HepG2 (cell line): Measurements from ENCODE around the gene NR3C2. TPM values are rescaled to one million over a fixed set of nuclear protein-coding genes. Genes with fewer than 3 reads are reported as not detected.

ENCODE experiments used
- ATAC-seq: fragments of 200-7000 bp; cut with Tn5 transposase; 3 replicates; pipeline ENCODE4 v1.9.1; 2020; ENCODE audit warnings: mild to moderate bottlenecking, moderate library complexity
- BruUV-seq: library from RNA; stranded (reverse); fragments of 400-500 nt; replicated peaks from 2 replicates; lab custom pipeline; 2021; lab: Mats Ljungman, UMichigan
- CTCF ChIA-PET: fragments of 300-600 bp; formaldehyde crosslinking; extraction: SDS; loops from one replicate; lab custom pipeline; 2021; ENCODE audit warnings: low total read pairs, inconsistent platforms, low intra/inter-chr PET ratio; lab: Yijun Ruan, JAX
- POLR2A ChIA-PET: fragments of 350-600 bp; sonication (Branson Sonifier 250); formaldehyde crosslinking; loops from one replicate; lab custom pipeline; 2020; ENCODE audit warnings: antibody characterized with exemption, inconsistent platforms; lab: Yijun Ruan, JAX
- DNase-seq: peaks from one replicate; pipeline ENCODE4 v3.0.0-alpha.2; 2015; ENCODE audit warnings: low spot score
- FAIRE-seq: peaks from 3 replicates; lab custom pipeline; 2011; peaks lifted over from hg19 to GRCh38; lab: Jason Lieb, UNC
- H2AFZ ChIP-seq: one replicate; pipeline ENCODE4 v1.6.1; 2011; ENCODE audit warnings: low read length, inconsistent platforms
- H3K27ac ChIP-seq: fragments of 300-600 bp; 3 replicates; pipeline ENCODE4 v1.8.0; 2011; ENCODE audit warnings: mixed run types, mild to moderate bottlenecking, mixed read lengths, low read length, inconsistent platforms; ENCODE audit not compliant: insufficient read depth; ENCODE audit errors: extremely low read length
- H3K27me3 ChIP-seq, 2 experiments: fragments of 200-600 bp in 1 of 2; 2 replicates in 1 of 2; 3 replicates in 1 of 2; pipeline versions ENCODE4 v1.6.0 to v1.8.0; 2011; ENCODE audit warnings: low read length in 2 of 2, mild to moderate bottlenecking in 2 of 2, moderate library complexity in 2 of 2, inconsistent platforms in 1 of 2; ENCODE audit not compliant: insufficient read depth in 2 of 2, control insufficient read depth in 1 of 2
- H3K36me3 ChIP-seq, 2 experiments: fragments of 200-600 bp in 1 of 2; replicated peaks in 1 of 2; 2 replicates in 1 of 2; 3 replicates in 1 of 2; pipeline versions ENCODE4 v1.5.1 to v1.8.0; 2011; ENCODE audit warnings: low read length in 2 of 2, inconsistent platforms in 1 of 2; ENCODE audit not compliant: insufficient read depth in 2 of 2, control insufficient read depth in 1 of 2
- H3K4me1 ChIP-seq: 2 replicates; pipeline ENCODE4 v1.5.1; 2012; ENCODE audit warnings: low read length, inconsistent platforms; ENCODE audit not compliant: insufficient read depth
- H3K4me2 ChIP-seq: 2 replicates; pipeline ENCODE4 v1.6.0; 2011; ENCODE audit warnings: low read depth, low read length, inconsistent platforms
- H3K4me3 ChIP-seq, 3 experiments: fragments of 200-600 bp in 1 of 3; sonication (generic), shearing (Covaris generic) in 1 of 3; replicated peaks in 1 of 3; 2 replicates each; pipeline ENCODE4 v1.5.1; 2011 to 2016; ENCODE audit warnings: low read length in 3 of 3, inconsistent platforms in 2 of 3, low read depth in 2 of 3, mild to moderate bottlenecking in 2 of 3, control low read depth in 1 of 3, mixed read lengths in 1 of 3; ENCODE audit not compliant: insufficient read depth in 1 of 3
- H3K79me2 ChIP-seq: one replicate; pipeline ENCODE4 v1.6.1; 2011; ENCODE audit warnings: low read length, inconsistent platforms; ENCODE audit not compliant: insufficient read depth
- H3K9ac ChIP-seq: 2 replicates; pipeline ENCODE4 v1.6.0; 2011; ENCODE audit warnings: mild to moderate bottlenecking, low read depth, low read length, inconsistent platforms; ENCODE audit not compliant: insufficient read depth
- H3K9me3 ChIP-seq: 2 replicates; pipeline ENCODE4 v1.5.1; 2012; ENCODE audit warnings: mild to moderate bottlenecking, low read length
- H4K20me1 ChIP-seq: 2 replicates; pipeline ENCODE4 v1.6.0; 2011; ENCODE audit warnings: inconsistent platforms, mild to moderate bottlenecking, low read length, moderate library complexity; ENCODE audit not compliant: insufficient read depth
- AFF4 ChIP-seq: sonication (generic); formaldehyde crosslinking; IDR thresholded peaks from 2 replicates; pipeline ENCODE4 v1.4.0; 2020; ENCODE audit warnings: missing genetic modification reagents
- NFE2L2 ChIP-seq: fragments of 150-350 bp; IDR thresholded peaks from 2 replicates; pipeline ENCODE4 v1.6.1; 2014; ENCODE audit warnings: low read length
- TIGD3 ChIP-seq: sonication (generic); formaldehyde crosslinking; IDR thresholded peaks from 2 replicates; pipeline ENCODE4 v1.5.1; 2020; ENCODE audit warnings: mild to moderate bottlenecking, missing genetic modification reagents, borderline replicate concordance
- WGBS: methylation state at CpG from one replicate; pipeline ENCODE4 v1.1.6; 2017; ENCODE audit warnings: low lambda C conversion rate; 5-methylcytosine and 5-hydroxymethylcytosine counted together
- in situ Hi-C: cut with HindIII; loops from 2 replicates; pipeline ENCODE4 v1.10.0; 2017; ENCODE audit warnings: low pct_unique_long_range_greater_than_20kb; ENCODE audit not compliant: extremely low pct_ligation_motif_present
- intact Hi-C: fragments of 100-400 bp; cut with micrococcal nuclease; formaldehyde crosslinking; loops from one replicate; pipeline ENCODE4 v1.10.0; 2022; ENCODE audit not compliant: unreplicated experiment
- polyA plus RNA-seq, 8 experiments: library from polyadenylated mRNA; depleted of rRNA in 3 of 8; stranded (reverse) in 7 of 8; unstranded in 1 of 8; fragments of >200 nt; fragmentation: Illumina TruSeq in 4 of 8; extraction: Trizol in 4 of 8; gene quantifications; 2 replicates each; pipeline versions ENCODE4 v1.2.1 to v1.2.3, GENCODE V29; 2011 to 2016; ENCODE audit warnings: low read depth in 4 of 8, missing spikeins in 1 of 8, mixed read lengths in 1 of 8; ENCODE audit not compliant: insufficient read depth in 1 of 8
- total RNA-seq, 5 experiments: library from RNA; depleted of rRNA; stranded (reverse); fragments of >200 nt; fragmentation: Illumina TruSeq; extraction: Trizol; gene quantifications; 2 replicates each; pipeline ENCODE4 v1.2.3, GENCODE V29; 2016; ENCODE audit warnings: low read depth in 1 of 5

NR3C2 gene
- total and polyA plus RNA-seq, 2 of the 13 experiments (the other 11 are each of a cell fraction or from before 2014, with no cell fraction given) = 0.26 to 0.46 TPM

- TF ChIP-seq AFF4 (CRISPR knock-in tag) = no peak
- no peak for TF ChIP-seq TIGD3 (CRISPR knock-in tag)
Observed at GRCh38 chr4:148041606-148042329, 400.4 kb downstream of the NR3C2 start (continued).

GRCh38 chr4:148034813-148035212 lies 407.4 kb downstream of the NR3C2 start:
- ChIA-PET POLR2A (no interaction called here), CTCF (no interaction called here)
- no peak for TF ChIP-seq NFE2L2
- H3K27ac ChIP-seq = no peak overlapping the region
- in situ Hi-C loops (no loop called here), intact Hi-C loops (no loop called here)
- H4K20me1 ChIP-seq = no peaks in the 10 kb centered on the region
- H3K9me3 ChIP-seq = no peaks in the 10 kb centered on the region
- DNase-seq = no peak
- H3K36me3 ChIP-seq = no peaks in the 10 kb centered on the region
- 4% methylated on average over 1 of the region's 1 CpG for WGBS
- no peak overlapping the region for H3K4me2 ChIP-seq
- no peaks in the 10 kb centered on the region for H3K79me2 ChIP-seq
- no peak overlapping the region for H3K4me3 ChIP-seq
- H3K27me3 ChIP-seq = no peaks in the 10 kb centered on the region
- FAIRE-seq = no peak
- ATAC-seq = no peak
- no peaks in the 10 kb centered on the region for H3K4me1 ChIP-seq
- H3K9ac ChIP-seq = no peak overlapping the region
- no TSS peak for BruUV-seq
- H2AFZ ChIP-seq = no peak overlapping the region
